ENCODE measurements around the gene KLK14. TPM values are rescaled to one million over a fixed set of nuclear protein-coding genes. Genes with fewer than 3 reads are reported as not detected.

The KLK14 gene
- total RNA-seq, 2 experiments from 2014 or later = 0.22 TPM; not detected in 1

- CTCF ChIA-PET = interaction anchor here (0.7 kb wide), 1 partner anchor 47 kb away, joined by 3 read pairs; no protein-coding TSS in a partner anchor
- ATAC-seq (ENCODE audit: poor library complexity) (no peak), DNase-seq (no peak)
- Histone ChIP-seq H3K27ac (ENCODE audit: low read depth in 1 of 2, low read length in 2 of 2) (no peak overlapping the region), H3K27me3 (ENCODE audit: control insufficient read depth in 1 of 2, insufficient read depth in 2 of 2, low read length in 2 of 2) (peaks cover 25 to 60% of the 10 kb centered on the region in 2 experiments), H3K4me3 (ENCODE audit: low read length) (no peak overlapping the region), H3K4me1 (ENCODE audit: insufficient read depth, low read length) (peaks cover 3% of the 10 kb centered on the region), H3K9me3 (ENCODE audit: control insufficient read depth in 1 of 2, insufficient read depth in 1 of 2, low read length in 2 of 2) (peaks cover 0 to 9% of the 10 kb centered on the region in 2 experiments), H3K36me3 (ENCODE audit: insufficient read depth, low read length) (no peaks in the 10 kb centered on the region)
- Mint-ChIP-seq H3K4me1 (ENCODE audit: low read depth) (no peaks in the 10 kb centered on the region), H3K27me3 (peaks cover 65% of the 10 kb centered on the region), H3K9me3 (no peaks in the 10 kb centered on the region), H3K27ac (no peak overlapping the region), H3K36me3 (ENCODE audit: low read depth) (no peaks in the 10 kb centered on the region), H3K4me3 (no peak overlapping the region)
- POLR2A ChIA-PET = no interaction called here
- TF ChIP-seq CTCF (IDR thresholded peaks at IDR 0.05) = no peak
- intact Hi-C loops (cut with DNase I, micrococcal nuclease) = no loop called here
Measured at GRCh38 chr19:51063664-51064063, 19.0 kb downstream of the KLK14 start.

- no peak overlapping the region for H3K4me3 Mint-ChIP-seq
- H3K27me3 Mint-ChIP-seq = peaks cover 56% of the 10 kb centered on the region
- Histone ChIP-seq H3K9me3 (ENCODE audit: control insufficient read depth in 1 of 2, insufficient read depth in 1 of 2, low read length in 2 of 2) (peaks cover 0 to 9% of the 10 kb centered on the region in 2 experiments), H3K36me3 (ENCODE audit: insufficient read depth, low read length) (no peaks in the 10 kb centered on the region), H3K4me1 (ENCODE audit: insufficient read depth, low read length) (peaks cover 3% of the 10 kb centered on the region), H3K27me3 (ENCODE audit: control insufficient read depth in 1 of 2, insufficient read depth in 2 of 2, low read length in 2 of 2) (peaks cover 16 to 42% of the 10 kb centered on the region in 2 experiments), H3K27ac (ENCODE audit: low read depth in 1 of 2, low read length in 2 of 2) (no peak overlapping the region), H3K4me3 (ENCODE audit: low read length) (no peak overlapping the region)
- H3K27ac Mint-ChIP-seq = no peak overlapping the region
- ATAC-seq (ENCODE audit: poor library complexity) (no peak), DNase-seq (no peak)
- no peaks in the 10 kb centered on the region for H3K4me1 Mint-ChIP-seq (ENCODE audit: low read depth)
- intact Hi-C loops (cut with DNase I, micrococcal nuclease) = no loop called here
- CTCF ChIA-PET = no interaction called here
- POLR2A ChIA-PET = no interaction called here
- no peak for TF ChIP-seq CTCF (IDR thresholded peaks at IDR 0.05)
- H3K36me3 Mint-ChIP-seq (ENCODE audit: low read depth) = no peaks in the 10 kb centered on the region
- no peaks in the 10 kb centered on the region for H3K9me3 Mint-ChIP-seq
Measured at GRCh38 chr19:51060973-51061372, 21.7 kb downstream of the KLK14 start.

- ChIA-PET POLR2A (no interaction called here), CTCF (no interaction called here)
- H3K36me3 Mint-ChIP-seq (ENCODE audit: low read depth) = no peaks in the 10 kb centered on the region
- H3K4me1 Mint-ChIP-seq (ENCODE audit: low read depth) = no peaks in the 10 kb centered on the region
- H3K4me3 Mint-ChIP-seq = no peak overlapping the region
- peaks cover 3% of the 10 kb centered on the region for H3K4me1 ChIP-seq (ENCODE audit: insufficient read depth, low read length)
- no peak overlapping the region for H3K27ac ChIP-seq (ENCODE audit: low read depth in 1 of 2, low read length in 2 of 2)
- H3K9me3 Mint-ChIP-seq = no peaks in the 10 kb centered on the region
- DNase-seq (no peak), ATAC-seq (ENCODE audit: poor library complexity) (no peak)
- H3K27me3 ChIP-seq (ENCODE audit: control insufficient read depth in 1 of 2, insufficient read depth in 2 of 2, low read length in 2 of 2) = peaks cover 9 to 40% of the 10 kb centered on the region in 2 experiments
- no peaks in the 10 kb centered on the region for H3K36me3 ChIP-seq (ENCODE audit: insufficient read depth, low read length)
- H3K4me3 ChIP-seq (ENCODE audit: low read length) = no peak overlapping the region
- no peak overlapping the region for H3K27ac Mint-ChIP-seq
- no peak for TF ChIP-seq CTCF (IDR thresholded peaks at IDR 0.05)
- H3K9me3 ChIP-seq (ENCODE audit: control insufficient read depth in 1 of 2, insufficient read depth in 1 of 2, low read length in 2 of 2) = peaks cover 0 to 9% of the 10 kb centered on the region in 2 experiments
- intact Hi-C loops (cut with DNase I, micrococcal nuclease) = no loop called here
- peaks cover 55% of the 10 kb centered on the region for H3K27me3 Mint-ChIP-seq
Measured at GRCh38 chr19:51060336-51060735, 22.4 kb downstream of the KLK14 start.

Measured in CD4-positive, alpha-beta T cell (primary cell).